Measurements from ENCODE around the gene TNFRSF1B.

Gene TNFRSF1B

GRCh38 chr1:12134716-12135115 is 32.1 kb upstream of the TNFRSF1B start:
- DNase-seq (ENCODE audit: low spot score), result no peak
- in situ Hi-C loops (cut with MboI; ENCODE audit: low pct_unique_long_range_greater_than_20kb, low sequenced_read_pairs, unreplicated experiment), result loop anchor here (25.0 kb wide), 1 partner anchor 478 kb away; the partner anchor contains the start of gene DHRS3
- no peak for TF ChIP-seq CTCF (IDR thresholded peaks at IDR 0.05; ENCODE audit: extremely low read depth, insufficient read depth, missing control alignments)

GRCh38 chr1:12135612-12136011 is 31.2 kb upstream of the TNFRSF1B start:
- in situ Hi-C loops (cut with MboI; ENCODE audit: low pct_unique_long_range_greater_than_20kb, low sequenced_read_pairs, unreplicated experiment), result loop anchor here (25.0 kb wide), 1 partner anchor 477 kb away; the partner anchor contains the start of gene DHRS3
- no peak for DNase-seq (ENCODE audit: low spot score)
- TF ChIP-seq CTCF (IDR thresholded peaks at IDR 0.05; ENCODE audit: extremely low read depth, insufficient read depth, missing control alignments), result no peak

GRCh38 chr1:12136916-12137610 is 29.7 kb upstream of the TNFRSF1B start:
- in situ Hi-C loops (cut with MboI; ENCODE audit: low pct_unique_long_range_greater_than_20kb, low sequenced_read_pairs, unreplicated experiment), result loop anchor here (25.0 kb wide), 1 partner anchor 475 kb away; the partner anchor contains the start of gene DHRS3
- no peak for TF ChIP-seq CTCF (IDR thresholded peaks at IDR 0.05; ENCODE audit: extremely low read depth, insufficient read depth, missing control alignments)
- DNase-seq (ENCODE audit: low spot score), result no peak

- DNase-seq (ENCODE audit: low spot score), result no peak
Measured at GRCh38 chr1:12138196-12139168, 28.3 kb upstream of the TNFRSF1B start.

GRCh38 chr1:12140016-12140415 is 26.8 kb upstream of the TNFRSF1B start:
- in situ Hi-C loops (cut with MboI; ENCODE audit: low pct_unique_long_range_greater_than_20kb, low sequenced_read_pairs, unreplicated experiment), result loop anchor here (25.0 kb wide), 1 partner anchor 472 kb away; the partner anchor contains the start of gene DHRS3
- no peak for TF ChIP-seq CTCF (IDR thresholded peaks at IDR 0.05; ENCODE audit: extremely low read depth, insufficient read depth, missing control alignments)

More at GRCh38 chr1:12138196-12139168, 28.3 kb upstream of the TNFRSF1B start:
- TF ChIP-seq CTCF (IDR thresholded peaks at IDR 0.05; ENCODE audit: extremely low read depth, insufficient read depth, missing control alignments), result no peak
- in situ Hi-C loops (cut with MboI; ENCODE audit: low pct_unique_long_range_greater_than_20kb, low sequenced_read_pairs, unreplicated experiment), result loop anchor here (25.0 kb wide), 1 partner anchor 474 kb away; the partner anchor contains the start of gene DHRS3

GRCh38 chr1:12140515-12141162 is 26.2 kb upstream of the TNFRSF1B start:
- DNase-seq (ENCODE audit: low spot score), result no peak
- TF ChIP-seq CTCF (IDR thresholded peaks at IDR 0.05; ENCODE audit: extremely low read depth, insufficient read depth, missing control alignments), result no peak

More at GRCh38 chr1:12140016-12140415, 26.8 kb upstream of the TNFRSF1B start:
- DNase-seq (ENCODE audit: low spot score), result no peak

More at GRCh38 chr1:12140515-12141162, 26.2 kb upstream of the TNFRSF1B start:
- in situ Hi-C loops (cut with MboI; ENCODE audit: low pct_unique_long_range_greater_than_20kb, low sequenced_read_pairs, unreplicated experiment), result loop anchor here (25.0 kb wide), 1 partner anchor 472 kb away; the partner anchor contains the start of gene DHRS3

Data from GM13977 (cell line).